Measurements from ENCODE around the gene HACD2.

Gene HACD2

GRCh38 chr3:123524981-123525380 lies 59.9 kb downstream of the HACD2 start:
- no peak for DNase-seq (ENCODE audit: extremely low read depth, low read depth)
- TF ChIP-seq CTCF (IDR thresholded peaks at IDR 0.05; ENCODE audit: low read depth, low read length), result no peak

GRCh38 chr3:123523023-123523412 lies 61.8 kb downstream of the HACD2 start:
- TF ChIP-seq CTCF (IDR thresholded peaks at IDR 0.05; ENCODE audit: low read depth, low read length), result no peak
- DNase-seq (ENCODE audit: extremely low read depth, low read depth), result no peak

- no peak for DNase-seq (ENCODE audit: extremely low read depth, low read depth)
- TF ChIP-seq CTCF (IDR thresholded peaks at IDR 0.05; ENCODE audit: low read depth, low read length), result no peak
Measured at GRCh38 chr3:123522320-123523022, 62.4 kb downstream of the HACD2 start.

- no peak for TF ChIP-seq CTCF (IDR thresholded peaks at IDR 0.05; ENCODE audit: low read depth, low read length)
- no peak for DNase-seq (ENCODE audit: extremely low read depth, low read depth)
Measured at GRCh38 chr3:123521179-123521969, 63.5 kb downstream of the HACD2 start.

DNA sequence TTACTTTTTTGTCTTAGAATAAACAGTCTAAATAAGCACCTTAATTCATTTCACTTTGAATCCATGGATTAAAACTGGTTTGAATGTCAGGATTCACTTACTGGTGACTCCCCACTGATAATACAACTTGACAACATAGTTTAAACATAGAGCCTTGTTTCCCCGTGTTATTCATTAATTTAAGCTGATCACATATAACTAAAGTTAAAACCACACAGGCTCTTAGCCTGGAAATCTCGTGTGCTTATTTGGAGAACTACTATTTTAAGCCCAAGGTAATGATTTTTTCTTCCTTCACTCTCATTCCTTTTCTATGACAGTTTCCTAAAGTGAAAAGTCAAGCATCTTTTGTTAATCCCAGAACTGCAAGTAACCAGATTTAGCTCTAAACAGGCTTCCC lies 64.2 kb downstream of the HACD2 start:
- DNase-seq (ENCODE audit: extremely low read depth, low read depth), result no peak
- no peak for TF ChIP-seq CTCF (IDR thresholded peaks at IDR 0.05; ENCODE audit: low read depth, low read length)

DNA sequence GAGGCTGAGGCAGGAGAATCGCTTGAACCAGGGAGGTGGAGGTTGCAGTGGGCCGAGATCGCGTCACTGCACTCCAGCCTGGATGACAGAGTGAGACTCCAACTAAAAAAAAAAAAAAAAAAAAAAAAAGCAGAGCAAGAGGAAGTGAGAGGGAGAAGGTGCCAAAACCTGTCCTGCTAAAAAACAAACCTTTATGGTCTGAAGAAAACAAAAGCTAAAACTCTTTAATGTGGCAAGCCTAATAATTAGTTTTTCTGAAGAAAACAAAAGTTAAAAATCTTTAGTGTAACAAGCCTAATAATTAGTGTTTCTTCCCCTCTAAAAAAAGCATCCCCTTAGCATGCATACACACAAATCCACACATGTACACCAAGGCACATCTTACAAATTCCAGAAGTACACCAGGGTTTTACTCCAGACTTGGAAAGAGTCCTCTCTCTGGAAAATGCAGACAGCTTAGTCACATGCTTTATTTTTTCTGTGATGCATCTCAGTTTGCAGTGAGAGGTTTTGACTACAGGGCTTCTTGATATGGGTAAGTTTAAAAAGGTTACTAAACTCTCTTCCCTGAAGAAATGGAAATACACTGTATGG lies 65.9 kb downstream of the HACD2 start:
- TF ChIP-seq CTCF (IDR thresholded peaks at IDR 0.05; ENCODE audit: low read depth, low read length), result no peak
- no peak for DNase-seq (ENCODE audit: extremely low read depth, low read depth)

GRCh38 chr3:123511726-123512125 lies 73.1 kb downstream of the HACD2 start:
- TF ChIP-seq CTCF (IDR thresholded peaks at IDR 0.05; ENCODE audit: low read depth, low read length), result no peak
- no peak for DNase-seq (ENCODE audit: extremely low read depth, low read depth)

All from AG09319 (cell line).